GM21528 (cell line): ENCODE results near the gene SPO11.

Experiments
- ATAC-seq: cut with Tn5 transposase; IDR thresholded peaks from one replicate; pipeline ENCODE4 v1.9.1; 2021; ENCODE audit warnings: mild to moderate bottlenecking, moderate library complexity; ENCODE audit not compliant: unreplicated experiment, low FRiP score

The SPO11 gene

DNA sequence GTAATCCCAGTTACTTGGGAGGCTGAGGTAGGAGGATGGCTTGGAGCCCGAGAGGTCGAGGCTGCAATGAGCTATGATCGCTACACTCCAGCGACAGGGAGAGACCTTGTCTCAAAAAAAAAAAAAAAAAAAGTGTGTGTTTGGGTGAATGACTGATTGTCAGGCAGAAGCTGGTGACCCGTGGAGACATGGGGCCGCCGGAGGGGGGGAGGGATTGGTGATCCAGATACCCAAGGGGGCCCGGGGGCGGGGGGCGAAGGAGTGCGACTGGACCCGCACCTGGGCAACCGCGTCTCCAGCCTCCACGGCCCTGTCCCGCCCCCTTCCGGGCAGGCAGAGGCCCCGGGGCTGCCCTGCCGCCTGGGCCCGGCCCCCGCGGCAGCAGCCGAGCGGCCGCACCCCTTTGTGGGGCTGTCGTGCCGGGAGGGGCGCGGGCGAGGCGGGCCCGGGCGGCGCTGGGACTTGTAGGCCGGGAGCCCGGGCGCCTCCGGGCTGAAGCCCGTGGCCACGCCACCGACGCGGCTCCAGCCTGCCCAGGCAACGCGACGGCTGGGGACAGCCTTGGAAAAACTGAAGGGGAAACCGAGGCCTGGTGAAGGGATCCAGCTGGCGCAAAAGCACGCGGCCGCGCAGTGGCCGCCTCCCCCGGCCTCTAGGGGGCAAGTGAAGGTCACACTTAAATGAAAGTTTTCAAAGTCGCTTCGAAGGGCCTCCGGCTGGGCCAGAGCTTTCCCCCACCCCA is 59.5 kb downstream of the SPO11 start:
- no peak for ATAC-seq

DNA sequence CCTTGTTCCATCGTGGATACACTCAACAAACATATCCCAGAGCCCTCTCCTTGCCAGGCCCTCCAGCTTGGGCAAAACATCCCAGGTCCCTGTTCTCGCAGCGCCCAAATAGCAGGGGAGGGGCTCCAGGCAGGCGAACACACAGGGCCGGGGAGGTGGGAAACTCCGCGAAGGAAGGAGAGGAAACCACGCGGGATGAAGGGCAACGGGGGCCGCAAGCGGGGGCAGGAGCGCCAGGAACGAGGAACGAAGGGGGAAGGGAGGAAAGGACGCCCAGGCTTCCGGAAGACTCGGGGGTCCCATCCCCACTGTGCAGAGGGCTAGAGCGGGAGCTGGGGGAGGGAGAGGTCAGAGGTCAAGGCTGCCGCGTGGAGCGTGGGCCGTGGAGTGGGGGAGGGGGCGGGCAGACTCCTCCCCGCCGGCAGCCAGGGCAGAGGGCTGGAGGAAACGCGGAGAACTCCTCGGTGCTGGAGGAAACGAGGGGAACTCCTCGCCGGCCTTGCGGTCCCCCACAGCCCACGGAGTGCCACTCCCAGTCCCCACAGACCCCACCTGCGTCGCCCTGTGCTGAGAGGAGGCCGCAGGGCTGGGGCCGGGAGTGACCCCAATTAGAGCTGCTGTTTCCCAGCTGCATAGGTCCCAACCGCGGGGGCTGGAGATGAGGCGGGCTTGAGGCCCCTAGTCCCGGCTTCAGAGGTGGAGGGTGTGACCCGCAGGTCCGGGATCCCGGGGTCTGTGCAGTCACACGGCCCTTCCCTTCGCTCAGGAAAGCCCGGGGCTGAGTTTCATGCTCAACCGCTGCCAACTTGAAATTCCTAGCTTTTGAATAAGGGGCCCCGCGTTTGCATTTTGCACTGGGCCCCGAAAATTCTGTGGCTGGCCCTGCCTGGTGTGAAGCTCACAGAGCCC is 60.3 kb downstream of the SPO11 start:
- ATAC-seq = peak; percentile 8

- peak; percentile 44 for ATAC-seq
Observed at GRCh38 chr20:57390604-57391438, 61.2 kb downstream of the SPO11 start, which contains the start of gene RBM38. Gene RBM38, plus strand, starts transcription at chr20:57391396. Its CDS starts 186 bp downstream, at chr20:57391582.

GRCh38 chr20:57391439-57392301 is 62.1 kb downstream of the SPO11 start:
- ATAC-seq = peak; percentile 4

GRCh38 chr20:57392512-57393271 is 63.1 kb downstream of the SPO11 start:
- no peak for ATAC-seq
